GM21825 (cell line): Measurements from ENCODE around the gene NUFIP2.
"Not testable (repeated sequence)": the region's sequence is repeated elsewhere in the genome, so short reads cannot be mapped to it uniquely, and the experiment has no call there.

ENCODE experiments used
- ATAC-seq: cut with Tn5 transposase; IDR thresholded peaks from one replicate; pipeline ENCODE4 v1.9.1; 2021; ENCODE audit warnings: mild to moderate bottlenecking, moderate library complexity; ENCODE audit not compliant: unreplicated experiment

The NUFIP2 gene

DNA sequence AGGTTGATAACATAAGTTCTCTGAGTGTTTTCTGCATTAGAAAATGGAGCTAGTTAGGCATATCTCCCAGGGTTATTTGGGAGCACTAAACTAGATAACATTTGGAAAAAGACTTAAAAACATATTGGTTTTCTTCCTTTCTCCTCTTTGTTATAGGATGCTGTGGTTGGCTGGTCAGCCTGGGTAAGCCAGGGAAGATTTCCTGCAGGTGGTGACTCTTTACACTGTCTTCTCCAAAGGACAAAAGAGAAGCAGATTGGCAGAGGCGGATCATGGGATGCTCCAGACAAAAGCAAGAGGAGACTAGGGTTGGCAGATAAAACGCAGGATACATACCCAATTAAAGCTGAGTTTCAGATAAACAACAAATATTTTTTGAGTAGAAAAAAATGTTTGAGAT is 53.5 kb downstream of the NUFIP2 start:
- no peak for ATAC-seq

DNA sequence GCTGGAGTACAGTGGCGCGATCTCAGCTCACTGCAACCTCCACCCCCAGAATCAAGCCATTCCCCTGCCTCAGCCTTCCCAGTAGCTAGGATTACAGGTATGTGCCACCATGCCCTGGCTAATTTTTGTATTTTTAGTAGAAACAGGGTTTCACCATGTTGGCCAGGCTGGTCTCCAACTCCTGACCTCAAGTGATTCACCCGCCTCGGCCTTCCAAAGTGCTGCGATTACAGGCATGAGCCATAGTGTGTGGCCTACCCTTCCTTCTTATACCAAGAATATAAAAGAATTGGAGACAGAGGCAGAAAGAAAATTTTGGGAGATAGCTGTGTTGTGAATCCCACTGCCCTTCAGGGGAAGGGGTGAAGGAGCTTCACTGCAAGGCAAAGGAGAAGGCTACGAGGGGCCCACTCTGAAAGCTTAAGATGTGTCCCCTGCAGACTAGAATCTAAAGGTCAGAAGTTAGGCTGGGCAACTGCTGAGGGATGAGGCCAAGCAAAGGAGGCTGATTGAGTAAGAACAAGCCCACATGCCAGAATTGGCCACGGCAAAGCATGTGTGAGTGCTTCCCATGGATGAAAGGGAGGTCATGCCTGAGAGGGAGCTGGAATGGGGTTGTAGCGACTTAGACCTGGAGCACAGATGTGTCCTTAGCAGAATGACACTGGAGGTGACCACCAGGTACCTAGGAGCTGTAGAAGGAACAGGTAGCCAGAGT is 55.7 kb downstream of the NUFIP2 start:
- no peak for ATAC-seq

DNA sequence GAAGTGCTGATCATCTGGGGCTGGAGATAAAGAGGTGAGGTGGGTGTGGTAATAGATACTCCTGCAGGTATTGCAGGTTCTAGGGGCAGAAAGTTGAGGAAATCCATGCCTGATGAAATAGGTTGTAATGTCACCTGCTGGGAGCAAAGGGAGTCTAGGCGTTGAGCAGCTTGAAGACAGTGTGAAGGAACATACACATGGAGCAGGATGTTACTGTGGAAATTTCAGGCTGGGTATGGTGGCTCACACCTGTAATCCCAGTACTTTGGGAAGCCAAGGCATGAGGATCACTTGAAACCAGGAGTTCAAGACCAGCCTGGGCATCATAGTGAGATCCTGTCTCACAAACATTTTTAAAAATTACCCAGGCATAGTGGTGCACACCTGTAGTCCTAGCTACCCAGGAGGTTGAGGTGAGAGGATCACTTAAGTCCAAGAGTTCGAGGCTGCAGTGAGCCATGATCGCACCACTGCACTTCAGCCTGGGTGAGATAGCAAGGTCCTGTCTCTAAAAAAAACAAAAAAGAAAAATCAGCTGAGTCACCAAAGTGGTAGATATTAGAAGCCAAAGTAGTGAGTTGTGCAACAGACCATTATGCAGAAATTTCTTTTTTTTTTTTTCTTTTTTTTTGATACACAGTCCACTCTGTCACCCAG is 56.3 kb downstream of the NUFIP2 start:
- ATAC-seq = no peak

DNA sequence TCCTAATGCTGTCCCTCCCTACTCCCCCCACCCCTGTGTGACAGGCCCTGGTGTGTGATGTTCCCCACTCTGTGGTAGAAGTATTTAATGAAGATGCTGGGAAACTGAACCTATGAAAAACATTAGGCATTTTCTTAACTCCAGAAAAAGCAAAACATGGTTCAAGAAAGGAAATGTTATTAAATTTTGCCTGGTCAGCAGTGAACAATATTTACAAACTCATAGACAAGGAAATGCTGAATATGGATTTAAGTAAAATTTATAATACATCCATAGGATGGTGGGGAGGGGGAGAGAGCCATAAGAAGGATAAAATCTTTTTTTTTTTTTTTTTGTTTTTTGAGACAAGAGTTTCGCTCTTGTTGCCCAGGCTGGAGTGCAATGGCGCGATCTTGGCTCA is 58.0 kb downstream of the NUFIP2 start:
- ATAC-seq = no peak

DNA sequence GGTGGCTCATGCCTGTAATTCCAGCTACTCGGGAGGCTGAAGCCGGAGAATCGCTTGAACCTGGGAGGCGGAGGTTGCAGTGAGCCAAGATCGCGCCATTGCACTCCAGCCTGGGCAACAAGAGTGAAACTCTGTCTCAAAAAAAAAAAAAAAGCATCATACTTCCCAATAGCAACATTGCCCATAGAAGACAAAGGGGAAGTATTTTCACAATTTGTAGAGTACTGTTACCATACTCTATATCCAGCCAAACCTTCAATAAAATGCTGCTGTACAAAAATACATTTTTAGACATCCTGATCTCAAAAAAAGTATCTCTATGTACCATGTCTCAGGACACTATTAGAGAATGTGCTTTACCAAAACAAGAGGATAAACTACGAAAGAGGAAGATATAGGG is 59.0 kb downstream of the NUFIP2 start:
- ATAC-seq = not testable (repeated sequence)

DNA sequence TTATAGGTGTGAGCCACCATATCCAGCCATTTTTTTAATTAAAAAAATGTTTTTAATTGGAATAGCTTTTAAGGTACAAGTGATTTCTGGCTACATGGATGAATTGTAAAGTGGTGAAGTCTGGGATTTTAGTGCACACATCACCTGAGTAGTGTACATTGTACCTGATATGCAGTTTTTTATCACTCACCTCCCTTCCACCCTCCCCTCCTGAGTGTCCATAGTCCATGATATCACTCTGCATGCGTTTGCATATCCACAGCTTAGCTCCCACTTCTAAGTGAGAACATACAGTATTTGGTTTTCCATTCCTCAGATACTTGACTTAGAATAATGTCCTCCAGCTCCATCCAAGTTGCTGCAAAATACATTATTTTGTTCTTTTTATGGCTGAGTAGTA is 60.6 kb downstream of the NUFIP2 start:
- no peak for ATAC-seq

DNA sequence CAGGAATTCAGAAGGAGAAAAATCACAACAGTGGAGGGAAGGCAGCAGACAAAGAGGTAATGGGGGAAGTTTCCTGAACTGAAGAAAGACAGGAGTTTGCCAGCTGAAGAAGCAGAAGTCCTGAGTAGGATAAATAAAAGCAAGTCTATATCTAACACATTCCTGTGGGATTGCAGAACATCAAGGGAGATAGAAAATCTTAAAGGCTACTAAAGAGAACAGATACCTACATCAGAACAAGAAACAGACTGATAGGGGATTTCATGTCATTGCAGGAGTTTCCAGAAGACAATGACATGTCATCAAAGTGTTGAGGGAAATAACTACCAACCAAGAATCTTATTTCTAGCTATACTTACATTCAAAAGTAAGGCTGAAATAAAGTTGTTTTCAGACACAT is 68.6 kb downstream of the NUFIP2 start:
- ATAC-seq = no peak

DNA sequence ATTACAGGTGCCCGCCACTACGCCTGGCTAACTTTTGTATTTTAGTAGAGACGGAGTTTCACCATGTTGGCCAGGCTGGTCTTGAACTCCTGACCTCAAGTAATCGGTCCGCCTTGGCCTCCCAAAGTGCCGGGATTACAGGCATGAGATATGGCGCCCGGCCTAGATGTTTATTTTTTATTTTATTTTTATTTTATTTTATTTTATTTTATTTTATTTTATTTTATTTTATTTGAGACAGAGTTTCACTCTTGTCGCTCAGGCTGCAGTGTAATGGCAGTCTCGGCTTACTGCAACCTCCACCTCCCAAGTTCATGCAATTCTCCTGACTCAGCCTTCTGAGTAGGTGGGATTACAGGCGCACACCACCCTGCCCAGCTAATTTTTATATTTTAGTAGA is 72.6 kb downstream of the NUFIP2 start:
- not testable (repeated sequence) for ATAC-seq

DNA sequence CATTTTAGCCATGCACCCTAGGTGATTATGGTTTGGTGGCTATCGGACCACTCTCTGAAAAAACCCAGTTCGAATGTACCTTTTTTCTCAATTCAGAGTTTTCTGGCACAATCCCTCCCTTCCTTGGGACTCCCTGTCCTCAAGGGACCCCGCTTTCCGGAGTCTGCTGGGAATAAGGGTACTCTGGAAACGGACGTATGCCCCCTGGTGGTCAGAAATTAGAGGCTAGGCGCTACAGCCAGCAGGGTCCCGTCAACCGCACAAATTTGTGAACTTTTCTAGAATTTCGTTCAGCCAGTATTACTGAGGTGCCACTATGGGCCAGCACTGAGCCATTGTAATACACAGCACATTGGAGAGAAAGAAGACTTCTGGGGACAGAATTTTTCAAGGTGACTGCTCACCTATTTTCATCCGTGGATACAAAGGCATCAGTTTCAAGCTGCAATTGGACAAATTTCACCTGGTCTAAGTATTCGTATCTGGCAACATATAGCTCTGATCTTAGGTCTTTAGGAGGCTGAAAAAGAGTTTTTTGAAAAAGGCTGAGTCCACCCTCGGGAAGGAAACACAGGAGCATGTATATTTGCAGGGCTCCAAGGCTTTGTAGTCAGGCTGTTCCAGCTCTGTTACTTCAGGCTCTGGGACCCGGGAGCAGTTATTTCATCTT is 74.4 kb downstream of the NUFIP2 start:
- ATAC-seq = no peak

DNA sequence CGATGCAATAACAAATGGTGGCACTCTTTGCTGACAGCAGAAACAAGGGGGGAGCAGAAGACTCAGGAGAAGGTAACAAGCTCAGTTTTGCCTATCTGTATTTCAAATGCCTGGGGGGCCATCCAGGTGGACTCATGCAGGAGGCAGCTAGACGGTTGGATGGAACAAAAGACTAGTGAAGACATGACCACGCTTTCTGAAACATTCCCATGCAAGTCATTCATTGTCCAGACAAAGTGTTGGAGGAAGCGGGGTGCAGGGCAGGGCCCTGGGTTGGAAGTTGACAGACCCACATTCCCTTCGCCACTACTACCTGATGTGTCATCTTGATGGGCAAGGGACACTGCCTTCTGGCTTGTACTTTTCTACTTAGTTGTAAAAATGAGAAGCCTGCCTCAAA is 77.1 kb downstream of the NUFIP2 start:
- ATAC-seq = no peak

DNA sequence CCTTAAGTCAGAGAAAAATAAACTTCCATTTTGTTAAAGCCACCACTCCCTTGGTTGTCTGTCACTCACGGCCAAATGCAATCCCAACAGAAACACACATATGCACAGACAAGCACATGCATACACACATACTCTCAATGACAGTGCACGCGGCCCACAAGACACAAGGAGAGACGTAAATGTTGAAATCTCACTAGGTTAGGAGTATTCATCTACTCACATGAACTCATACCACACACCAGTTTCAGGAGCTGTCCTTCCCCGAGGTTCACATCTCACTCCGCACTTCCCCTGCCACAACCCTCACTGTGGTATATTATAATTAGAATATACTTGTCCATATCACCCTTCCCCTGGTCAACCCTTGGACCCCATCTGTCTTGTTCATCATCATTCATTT is 77.8 kb downstream of the NUFIP2 start:
- ATAC-seq = no peak

DNA sequence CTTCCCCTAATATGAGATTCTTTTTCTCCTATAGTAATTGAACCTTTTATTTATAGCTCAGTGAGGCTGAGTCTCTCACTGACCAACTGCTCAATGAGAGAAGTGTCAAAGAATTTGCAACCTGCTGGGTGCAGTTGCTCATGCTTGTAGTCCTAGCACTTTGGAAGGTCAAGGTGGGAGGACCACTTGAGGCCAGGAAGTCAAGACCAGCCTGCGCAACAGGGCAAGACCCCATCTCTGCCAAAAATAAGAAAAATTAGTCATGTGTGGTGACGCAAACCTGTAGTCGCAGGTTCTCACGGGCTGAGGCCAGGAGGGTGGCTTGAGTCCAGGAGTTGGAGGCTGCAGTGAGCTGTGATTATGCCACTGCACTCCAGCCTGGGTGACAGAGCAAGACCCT is 78.2 kb downstream of the NUFIP2 start:
- no peak for ATAC-seq

DNA sequence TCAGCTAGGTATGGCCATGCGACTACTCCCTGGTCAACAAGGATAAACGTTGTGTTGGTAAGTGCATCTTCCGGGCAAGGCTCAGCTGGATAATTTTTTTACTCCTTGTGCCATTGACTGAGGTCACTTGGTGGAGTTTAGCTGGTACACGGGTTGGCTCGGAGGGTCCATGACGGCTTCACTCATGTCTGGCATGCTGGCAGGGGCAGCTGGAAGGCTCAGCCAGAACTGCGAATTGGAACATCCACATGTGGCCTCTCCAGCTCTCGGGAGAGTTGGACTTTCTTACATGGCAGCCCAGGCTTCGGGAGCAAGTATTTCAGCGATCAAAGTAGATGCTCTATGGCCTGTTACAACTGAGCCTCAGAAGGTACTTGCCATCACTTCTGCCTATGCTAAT is 78.8 kb downstream of the NUFIP2 start:
- no peak for ATAC-seq

DNA sequence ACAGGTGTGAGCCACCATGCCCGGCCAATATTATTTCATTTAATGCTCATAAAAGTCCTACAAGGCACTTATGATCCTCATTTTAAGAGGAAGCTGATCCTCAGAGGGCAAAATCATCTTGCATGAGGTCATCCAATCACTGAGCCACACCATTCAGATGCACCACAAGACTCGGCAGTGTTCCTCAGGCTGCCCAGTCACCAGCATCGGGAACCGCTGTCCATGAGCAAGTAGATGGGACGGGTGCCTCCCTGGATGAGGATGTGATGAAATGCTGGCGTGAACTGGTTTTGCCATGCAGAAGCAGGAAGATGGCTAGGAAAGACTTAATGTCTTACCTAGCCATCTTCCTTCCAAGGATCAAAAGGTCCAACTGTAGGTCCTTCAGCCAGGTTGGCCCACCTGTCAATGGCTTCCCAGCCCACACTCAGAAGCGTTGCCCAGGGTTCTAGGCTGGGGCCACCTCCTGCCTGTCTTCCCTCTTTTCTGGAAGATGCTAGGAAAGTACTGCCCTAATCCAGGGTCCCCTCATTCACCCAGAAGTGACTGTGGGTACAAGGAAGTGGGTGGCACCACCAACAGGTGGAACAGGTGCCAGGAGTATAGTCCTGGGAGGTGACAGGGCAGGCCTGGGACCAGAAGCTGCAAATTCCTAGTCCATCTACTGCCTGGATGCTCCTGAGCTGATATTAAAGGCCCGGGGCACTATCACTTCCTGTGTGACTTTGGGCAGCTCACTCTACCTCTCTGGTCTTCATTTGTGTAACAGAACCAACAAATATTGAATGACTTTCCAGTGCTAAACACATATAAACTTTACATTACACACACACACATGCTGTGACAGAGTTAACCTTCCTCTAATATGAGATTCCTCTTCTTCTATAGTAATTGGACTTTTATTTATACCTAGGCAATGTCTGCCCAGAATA is 79.5 kb downstream of the NUFIP2 start:
- ATAC-seq = no peak

DNA sequence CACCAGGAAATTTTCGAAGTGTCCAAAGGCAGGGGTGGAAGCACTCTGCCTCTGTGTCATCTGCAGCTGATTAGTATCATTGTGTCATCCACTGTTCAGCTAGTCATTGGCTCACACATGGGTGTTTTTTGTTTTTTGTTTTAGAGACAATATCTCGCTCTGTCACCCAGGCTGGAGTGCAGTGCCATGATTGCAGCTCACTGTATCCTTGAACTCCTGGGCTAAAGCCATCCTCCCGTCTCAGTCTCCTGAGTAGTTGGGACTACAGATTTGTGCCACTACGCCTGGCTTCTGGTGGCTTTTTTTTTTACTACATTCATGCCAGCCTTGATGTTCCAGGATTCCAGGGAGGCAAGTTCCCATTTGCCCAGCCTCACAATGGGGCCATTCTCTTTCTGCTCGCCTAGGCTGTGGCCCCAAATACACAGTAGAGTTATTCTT is 81.2 kb downstream of the NUFIP2 start:
- no peak for ATAC-seq

DNA sequence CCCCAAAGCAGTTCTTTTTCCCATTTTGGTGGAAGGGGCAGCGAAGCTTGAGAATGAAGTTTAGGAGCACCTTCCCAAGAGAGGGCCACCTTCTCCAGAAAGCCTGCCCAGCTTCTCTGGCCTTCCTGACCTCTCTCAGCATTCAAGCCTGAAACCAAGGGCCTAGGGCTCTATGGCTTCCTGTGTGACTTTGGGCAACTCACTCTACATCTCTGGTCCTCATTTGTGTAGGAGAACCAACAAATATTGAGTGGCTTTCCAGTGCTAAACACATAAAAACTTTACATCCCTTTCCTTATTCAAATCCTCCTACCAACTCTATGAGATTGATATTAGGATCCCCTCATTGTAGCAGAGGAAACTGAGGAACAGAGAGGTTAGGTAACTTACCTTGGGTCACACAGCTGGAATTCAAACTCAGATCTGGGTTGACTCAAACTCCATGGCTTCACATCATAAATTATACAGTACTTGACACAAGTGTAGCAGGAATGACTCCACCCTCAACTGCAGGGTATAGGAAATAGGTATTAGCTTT is 81.8 kb downstream of the NUFIP2 start:
- no peak for ATAC-seq

DNA sequence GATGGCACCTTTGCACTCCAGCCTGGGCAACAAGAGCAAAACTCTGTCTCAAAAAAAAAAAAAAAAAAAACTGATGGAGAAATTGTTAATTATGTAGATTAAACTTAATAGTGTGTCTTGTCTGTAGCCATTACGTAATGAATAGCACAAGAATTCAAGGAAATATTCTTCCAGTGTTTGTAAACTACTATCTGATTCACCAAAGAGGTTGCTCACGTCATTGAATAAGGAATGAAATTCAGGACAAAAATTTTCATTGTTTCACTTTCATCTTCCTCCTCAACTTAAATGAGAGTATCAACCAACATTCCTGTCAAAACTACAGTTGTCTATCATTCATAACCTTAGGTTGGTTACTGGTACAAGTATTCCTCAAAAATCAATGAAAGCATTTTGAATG is 83.1 kb downstream of the NUFIP2 start:
- no peak for ATAC-seq

DNA sequence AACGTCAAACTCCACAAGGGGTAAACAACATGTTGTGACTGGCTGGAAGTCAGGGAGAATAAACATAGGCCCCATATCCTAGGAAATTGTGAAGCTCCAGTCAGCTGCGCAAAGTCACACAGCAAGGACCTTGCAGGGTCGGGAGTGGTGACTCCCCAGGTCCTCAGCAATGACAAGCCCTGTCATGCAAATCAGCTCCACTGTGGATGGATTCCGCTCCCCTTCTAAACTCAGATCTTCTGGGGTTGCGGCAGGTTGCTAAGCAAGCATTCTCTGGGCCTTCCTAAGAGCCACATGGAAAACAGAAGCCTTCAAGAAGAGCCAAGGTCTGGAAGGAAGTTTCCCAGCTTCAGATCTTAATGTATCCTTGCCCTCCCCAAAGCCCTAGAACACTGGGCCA is 84.9 kb downstream of the NUFIP2 start:
- ATAC-seq = no peak

DNA sequence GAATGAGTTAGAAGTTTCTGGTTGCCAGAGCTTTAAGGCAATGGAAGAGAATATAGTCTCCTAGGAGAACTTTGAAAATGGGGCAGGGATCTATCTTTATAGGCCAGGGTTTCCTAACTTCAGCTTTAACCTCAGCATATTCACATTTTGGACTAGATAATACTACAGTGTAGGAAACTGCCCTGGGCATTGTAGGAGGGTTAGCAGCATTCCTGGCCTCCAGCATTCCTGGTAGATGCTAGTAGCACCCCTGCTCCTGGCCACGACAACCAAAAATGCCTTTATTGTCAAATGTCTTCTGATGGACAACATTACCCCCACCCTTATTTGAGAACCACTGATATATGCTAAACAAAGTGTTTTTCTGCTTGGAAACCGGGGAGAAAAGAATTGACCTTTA is 86.0 kb downstream of the NUFIP2 start:
- ATAC-seq = no peak
